Kidney (tissue), 14 donors: ENCODE measurements around the gene RHOB. TPM values are rescaled to one million over a fixed set of nuclear protein-coding genes. Genes with fewer than 3 reads are reported as not detected.

Source experiments
- DNase-seq, 5 donors: peaks; one replicate each; pipeline ENCODE4 v3.0.0-alpha.2; 2013 to 2020
- FAIRE-seq: peaks from 2 replicates; lab custom pipeline; 2012; peaks lifted over from hg19 to GRCh38; lab: Jason Lieb, UNC
- H3K27ac ChIP-seq, 2 donors: one replicate each; pipeline ENCODE4 v1.7.0; 2013; ENCODE audit warnings: low read depth in 2 of 2, low read length in 2 of 2, inconsistent platforms in 1 of 2
- H3K27me3 ChIP-seq: one replicate; pipeline ENCODE4 v1.7.1; 2013; ENCODE audit warnings: low read length, inconsistent platforms; ENCODE audit not compliant: control insufficient read depth, insufficient read depth
- H3K36me3 ChIP-seq, 3 donors: one replicate each; pipeline versions ENCODE4 v1.7.0 to v1.7.1; 2013; ENCODE audit warnings: low read length in 3 of 3, control low read depth in 1 of 3, inconsistent platforms in 1 of 3; ENCODE audit not compliant: insufficient read depth in 3 of 3, control insufficient read depth in 2 of 3
- H3K4me1 ChIP-seq, 3 donors: one replicate each; pipeline versions ENCODE4 v1.7.0 to v1.7.1; 2013; ENCODE audit warnings: low read length in 3 of 3, inconsistent platforms in 1 of 3, low read depth in 1 of 3; ENCODE audit not compliant: control insufficient read depth in 2 of 3, insufficient read depth in 2 of 3
- H3K4me3 ChIP-seq, 3 donors: one replicate each; pipeline versions ENCODE4 v1.7.0 to v1.8.1; 2013; ENCODE audit warnings: low read length in 3 of 3, control low read depth in 1 of 3, inconsistent platforms in 1 of 3
- H3K9ac ChIP-seq, 3 donors: one replicate each; pipeline versions ENCODE4 v1.7.0 to v1.7.1; 2013; ENCODE audit warnings: low read length in 3 of 3, control low read depth in 1 of 3, inconsistent platforms in 1 of 3
- H3K9me3 ChIP-seq, 3 donors: one replicate each; pipeline versions ENCODE4 v1.7.0 to v1.7.1; 2013; ENCODE audit warnings: low read length in 3 of 3, control low read depth in 1 of 3, inconsistent platforms in 1 of 3; ENCODE audit not compliant: control insufficient read depth in 2 of 3, insufficient read depth in 1 of 3
- intact Hi-C: fragments of 100-400 bp; cut with DNase I; formaldehyde crosslinking; loops from one replicate; pipeline ENCODE4 v1.11.1; 2022
- polyA plus RNA-seq: library from polyadenylated mRNA; stranded (reverse); fragments of 350-450 nt; fragmentation: Illumina TruSeq; extraction: RNeasy Lipid Tissue Mini Kit (QIAGEN cat#74804); gene quantifications from one replicate; pipeline ENCODE4 v1.2.3, GENCODE V29; 2014; ENCODE audit warnings: low read depth, low replicate concordance; ENCODE audit not compliant: insufficient read depth
- total RNA-seq: library from RNA; stranded (reverse); fragmentation: NEBNext Ultra II Directional; extraction: Animal tissue kit (Norgen Biotek cat#: 25700); gene quantifications from one replicate; pipeline ENCODE4 v1.2.1, GENCODE V29; 2021
- TF ChIP-seq, protein P1 (sequence below): IDR thresholded peaks from 3 replicates; pipeline ENCODE4 v1.5.1; 2012; ENCODE audit warnings: mild to moderate bottlenecking, moderate library complexity, borderline replicate concordance; ENCODE audit not compliant: insufficient read depth; ENCODE audit errors: extremely low read depth
- donor health status: control.
- donor health status: control.
- donor health status: control.
- donor health status: control.
- donor health status: control.
- donor health status: DM: yes; HTN: yes; CAD: no.
- donor health status: Normal renal cell carcinoma (clear cell type).

RHOB gene
- total and polyA plus RNA-seq, 2 donors from 2014 or later = 241 to 487 TPM

- Histone ChIP-seq H3K9ac (no peak overlapping the region), H3K36me3 (no peaks in the 10 kb centered on the region), H3K4me3 (no peak overlapping the region), H3K9me3 (no peaks in the 10 kb centered on the region), H3K4me1 (peaks cover 0 to 14% (median 10%) of the 10 kb centered on the region in 3 donors), H3K27me3 (no peaks in the 10 kb centered on the region), H3K27ac (peak overlapping the region; percentile 55 to 74)
- intact Hi-C loops = no loop called here
- FAIRE-seq (no peak), DNase-seq (peak in 3 of 5 donors; percentile 44 to 69 (median 49))
- TF ChIP-seq, protein P1, sequence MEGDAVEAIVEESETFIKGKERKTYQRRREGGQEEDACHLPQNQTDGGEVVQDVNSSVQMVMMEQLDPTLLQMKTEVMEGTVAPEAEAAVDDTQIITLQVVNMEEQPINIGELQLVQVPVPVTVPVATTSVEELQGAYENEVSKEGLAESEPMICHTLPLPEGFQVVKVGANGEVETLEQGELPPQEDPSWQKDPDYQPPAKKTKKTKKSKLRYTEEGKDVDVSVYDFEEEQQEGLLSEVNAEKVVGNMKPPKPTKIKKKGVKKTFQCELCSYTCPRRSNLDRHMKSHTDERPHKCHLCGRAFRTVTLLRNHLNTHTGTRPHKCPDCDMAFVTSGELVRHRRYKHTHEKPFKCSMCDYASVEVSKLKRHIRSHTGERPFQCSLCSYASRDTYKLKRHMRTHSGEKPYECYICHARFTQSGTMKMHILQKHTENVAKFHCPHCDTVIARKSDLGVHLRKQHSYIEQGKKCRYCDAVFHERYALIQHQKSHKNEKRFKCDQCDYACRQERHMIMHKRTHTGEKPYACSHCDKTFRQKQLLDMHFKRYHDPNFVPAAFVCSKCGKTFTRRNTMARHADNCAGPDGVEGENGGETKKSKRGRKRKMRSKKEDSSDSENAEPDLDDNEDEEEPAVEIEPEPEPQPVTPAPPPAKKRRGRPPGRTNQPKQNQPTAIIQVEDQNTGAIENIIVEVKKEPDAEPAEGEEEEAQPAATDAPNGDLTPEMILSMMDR = no peak
Measured at GRCh38 chr2:20496076-20496872, 49.4 kb downstream of the RHOB start.

GRCh38 chr2:20496942-20497341 is 50.1 kb downstream of the RHOB start:
- H3K27me3 ChIP-seq = no peaks in the 10 kb centered on the region
- TF ChIP-seq, protein P1 = no peak
- no peak for FAIRE-seq
- H3K36me3 ChIP-seq = no peaks in the 10 kb centered on the region
- peak overlapping the region; percentile 55 to 74 for H3K27ac ChIP-seq
- peaks cover 0 to 14% (median 10%) of the 10 kb centered on the region in 3 donors for H3K4me1 ChIP-seq
- intact Hi-C loops = no loop called here
- H3K4me3 ChIP-seq = no peak overlapping the region
- no peaks in the 10 kb centered on the region for H3K9me3 ChIP-seq
- H3K9ac ChIP-seq = no peak overlapping the region
- no peak for DNase-seq

Other genes starting within 250 kb of the RHOB start
- gene SDC1, start 221.9 kb upstream of the RHOB start, total RNA-seq = 266 TPM
- gene SDC1, start 221.9 kb upstream of the RHOB start, polyA plus RNA-seq = 206 TPM
- 94.3 TPM for gene PUM2, start 96.2 kb upstream of the RHOB start, total RNA-seq
- 22.0 TPM for gene PUM2, start 96.2 kb upstream of the RHOB start, polyA plus RNA-seq
- 35.5 TPM for gene HS1BP3, start 204.0 kb downstream of the RHOB start, total RNA-seq
- gene HS1BP3, start 204.0 kb downstream of the RHOB start, polyA plus RNA-seq = 37.5 TPM
- gene GDF7, start 220.1 kb downstream of the RHOB start, total RNA-seq = 12.5 TPM
- 1.8 TPM for gene GDF7, start 220.1 kb downstream of the RHOB start, polyA plus RNA-seq